Stimulated activated memory B cell treated with anti-CD40 and anti-IgM and Interleukin-4, amounts not matched to agents 10 μg/mL and 1 μg/mL and 100 μg/mL, for 72 hours (primary cell): ENCODE data around the gene FAM162A.
"Not testable (repeated sequence)": the region's sequence is repeated elsewhere in the genome, so short reads cannot be mapped to it uniquely, and the experiment has no call there.

Experiments
- ATAC-seq: fragments of 150-1000 bp; cut with Tn5 transposase; 2 replicates; pipeline ENCODE4 v1.10.0; 2021
- H3K27ac Mint-ChIP-seq: one replicate; pipeline ENCODE4 v1.8.0; 2022; ENCODE audit warnings: mild to moderate bottlenecking, mixed read lengths
- H3K27me3 Mint-ChIP-seq: one replicate; pipeline ENCODE4 v1.8.0; 2022; ENCODE audit warnings: mixed read lengths
- H3K36me3 Mint-ChIP-seq: one replicate; pipeline ENCODE4 v1.8.0; 2022; ENCODE audit warnings: mixed read lengths
- H3K4me1 Mint-ChIP-seq: one replicate; pipeline ENCODE4 v1.8.0; 2022; ENCODE audit warnings: mixed read lengths
- H3K4me3 Mint-ChIP-seq: one replicate; pipeline ENCODE4 v1.8.0; 2022; ENCODE audit warnings: mild to moderate bottlenecking, moderate library complexity, mixed read lengths
- H3K9me3 Mint-ChIP-seq: one replicate; pipeline ENCODE4 v1.8.0; 2022; ENCODE audit warnings: mixed read lengths

The FAM162A gene

GRCh38 chr3:122365582-122366378, 18.2 kb upstream of the FAM162A start:
- not testable (repeated sequence) for H3K27me3 Mint-ChIP-seq, H3K4me1 Mint-ChIP-seq, H3K4me3 Mint-ChIP-seq, ATAC-seq, H3K27ac Mint-ChIP-seq, H3K9me3 Mint-ChIP-seq
- peaks cover 46% of the 10 kb centered on the region for H3K36me3 Mint-ChIP-seq

GRCh38 chr3:122366379-122366749, 17.6 kb upstream of the FAM162A start:
- ATAC-seq: no peak
- H3K27ac Mint-ChIP-seq: no peak overlapping the region
- no peaks in the 10 kb centered on the region for H3K9me3 Mint-ChIP-seq
- H3K36me3 Mint-ChIP-seq: peaks cover 51% of the 10 kb centered on the region
- H3K4me3 Mint-ChIP-seq: no peak overlapping the region
- H3K27me3 Mint-ChIP-seq: no peaks in the 10 kb centered on the region
- no peaks in the 10 kb centered on the region for H3K4me1 Mint-ChIP-seq

GRCh38 chr3:122374034-122374433, 9.9 kb upstream of the FAM162A start:
- no peaks in the 10 kb centered on the region for H3K27me3 Mint-ChIP-seq
- H3K4me1 Mint-ChIP-seq: peaks cover 12% of the 10 kb centered on the region
- no peak overlapping the region for H3K4me3 Mint-ChIP-seq
- ATAC-seq: no peak
- H3K36me3 Mint-ChIP-seq: peaks cover 43% of the 10 kb centered on the region
- H3K9me3 Mint-ChIP-seq: no peaks in the 10 kb centered on the region
- H3K27ac Mint-ChIP-seq: no peak overlapping the region

- H3K36me3 Mint-ChIP-seq: peaks cover 29% of the 10 kb centered on the region
- H3K27ac Mint-ChIP-seq: no peak overlapping the region
- H3K4me3 Mint-ChIP-seq: no peak overlapping the region
- ATAC-seq: no peak
- H3K27me3 Mint-ChIP-seq: no peaks in the 10 kb centered on the region
- H3K9me3 Mint-ChIP-seq: no peaks in the 10 kb centered on the region
- H3K4me1 Mint-ChIP-seq: peaks cover 39% of the 10 kb centered on the region
Observed at GRCh38 chr3:122377975-122378374, 6.0 kb upstream of the FAM162A start.

- peaks cover 59% of the 10 kb centered on the region for H3K4me1 Mint-ChIP-seq
- no peaks in the 10 kb centered on the region for H3K27me3 Mint-ChIP-seq
- peak within 1 kb of the TSS; percentile 93 for H3K27ac Mint-ChIP-seq
- ATAC-seq: peak; percentile 62
- peak within 1 kb of the TSS; percentile 90 for H3K4me3 Mint-ChIP-seq
- peaks cover 11% of the 10 kb centered on the region for H3K36me3 Mint-ChIP-seq
- no peaks in the 10 kb centered on the region for H3K9me3 Mint-ChIP-seq
Observed at GRCh38 chr3:122382888-122383666, 905 bp upstream of the FAM162A start, which contains the start of gene MIX23. TSS of gene MIX23 (minus strand) at chr3:122383231. CDS start at chr3:122383224, 7 bp downstream.

- H3K4me3 Mint-ChIP-seq: no peak overlapping the region
- no peaks in the 10 kb centered on the region for H3K9me3 Mint-ChIP-seq
- peaks cover 16% of the 10 kb centered on the region for H3K36me3 Mint-ChIP-seq
- H3K27me3 Mint-ChIP-seq: no peaks in the 10 kb centered on the region
- peak overlapping the region; percentile 13 for H3K27ac Mint-ChIP-seq
- H3K4me1 Mint-ChIP-seq: peaks cover 44% of the 10 kb centered on the region
- ATAC-seq: no peak
Observed at GRCh38 chr3:122387709-122388108, 3.7 kb downstream of the FAM162A start.

- Mint-ChIP-seq H3K9me3 (no peaks in the 10 kb centered on the region), H3K4me3 (no peak overlapping the region), H3K27me3 (no peaks in the 10 kb centered on the region), H3K36me3 (peaks cover 21% of the 10 kb centered on the region), H3K4me1 (peaks cover 30% of the 10 kb centered on the region), H3K27ac (peak overlapping the region; percentile 13)
- ATAC-seq: no peak
Observed at GRCh38 chr3:122389197-122389596, 5.2 kb downstream of the FAM162A start.

GRCh38 chr3:122389892-122390291, 5.9 kb downstream of the FAM162A start:
- H3K36me3 Mint-ChIP-seq: peaks cover 28% of the 10 kb centered on the region
- H3K27ac Mint-ChIP-seq: peak overlapping the region; percentile 13
- H3K27me3 Mint-ChIP-seq: no peaks in the 10 kb centered on the region
- peaks cover 23% of the 10 kb centered on the region for H3K4me1 Mint-ChIP-seq
- H3K4me3 Mint-ChIP-seq: no peak overlapping the region
- H3K9me3 Mint-ChIP-seq: no peaks in the 10 kb centered on the region
- ATAC-seq: no peak

- ATAC-seq: no peak
- Mint-ChIP-seq H3K4me1 (peaks cover 21% of the 10 kb centered on the region), H3K27me3 (no peaks in the 10 kb centered on the region), H3K36me3 (peaks cover 30% of the 10 kb centered on the region), H3K9me3 (no peaks in the 10 kb centered on the region), H3K4me3 (no peak overlapping the region), H3K27ac (no peak overlapping the region)
Observed at GRCh38 chr3:122390665-122391064, 6.7 kb downstream of the FAM162A start.

- H3K4me1 Mint-ChIP-seq: peaks cover 21% of the 10 kb centered on the region
- H3K27ac Mint-ChIP-seq: no peak overlapping the region
Observed at GRCh38 chr3:122391681-122392446, 7.9 kb downstream of the FAM162A start.

GRCh38 chr3:122392868-122393844, 9.2 kb downstream of the FAM162A start:
- Mint-ChIP-seq H3K4me1 (peaks cover 19% of the 10 kb centered on the region), H3K9me3 (no peaks in the 10 kb centered on the region), H3K36me3 (peaks cover 18% of the 10 kb centered on the region), H3K27me3 (no peaks in the 10 kb centered on the region), H3K27ac (no peak overlapping the region), H3K4me3 (no peak overlapping the region)
- no peak for ATAC-seq

More at GRCh38 chr3:122391681-122392446, 7.9 kb downstream of the FAM162A start:
- Mint-ChIP-seq H3K4me3 (no peak overlapping the region), H3K36me3 (peaks cover 26% of the 10 kb centered on the region), H3K27me3 (no peaks in the 10 kb centered on the region), H3K9me3 (no peaks in the 10 kb centered on the region)
- ATAC-seq: no peak

GRCh38 chr3:122394173-122394572, 10.2 kb downstream of the FAM162A start:
- H3K4me3 Mint-ChIP-seq: no peak overlapping the region
- H3K27me3 Mint-ChIP-seq: no peaks in the 10 kb centered on the region
- no peak for ATAC-seq
- no peaks in the 10 kb centered on the region for H3K9me3 Mint-ChIP-seq
- H3K27ac Mint-ChIP-seq: no peak overlapping the region
- peaks cover 14% of the 10 kb centered on the region for H3K36me3 Mint-ChIP-seq
- peaks cover 9% of the 10 kb centered on the region for H3K4me1 Mint-ChIP-seq

GRCh38 chr3:122395582-122395981, 11.6 kb downstream of the FAM162A start:
- no peak overlapping the region for H3K4me3 Mint-ChIP-seq
- peaks cover 6% of the 10 kb centered on the region for H3K4me1 Mint-ChIP-seq
- no peaks in the 10 kb centered on the region for H3K27me3 Mint-ChIP-seq
- no peak overlapping the region for H3K27ac Mint-ChIP-seq
- H3K9me3 Mint-ChIP-seq: no peaks in the 10 kb centered on the region
- ATAC-seq: no peak
- peaks cover 14% of the 10 kb centered on the region for H3K36me3 Mint-ChIP-seq

- Mint-ChIP-seq H3K4me1 (peaks cover 11% of the 10 kb centered on the region), H3K27me3 (no peaks in the 10 kb centered on the region), H3K27ac (peak overlapping the region; percentile 53), H3K9me3 (no peaks in the 10 kb centered on the region), H3K4me3 (no peak overlapping the region), H3K36me3 (peaks cover 14% of the 10 kb centered on the region)
- ATAC-seq: no peak
Observed at GRCh38 chr3:122396511-122396910, 12.5 kb downstream of the FAM162A start.
